HepG2 (cell line): Measurements from ENCODE around the gene ZBTB8B. TPM values are rescaled to one million over a fixed set of nuclear protein-coding genes. Genes with fewer than 3 reads are reported as not detected.

Source experiments
- polyA plus RNA-seq, 8 experiments: library from polyadenylated mRNA; depleted of rRNA in 3 of 8; stranded (reverse) in 7 of 8; unstranded in 1 of 8; fragments of >200 nt; fragmentation: Illumina TruSeq in 4 of 8; extraction: Trizol in 4 of 8; gene quantifications; 2 replicates each; pipeline versions ENCODE4 v1.2.1 to v1.2.3, GENCODE V29; 2011 to 2016; ENCODE audit warnings: low read depth in 4 of 8, missing spikeins in 1 of 8, mixed read lengths in 1 of 8; ENCODE audit not compliant: insufficient read depth in 1 of 8
- total RNA-seq, 5 experiments: library from RNA; depleted of rRNA; stranded (reverse); fragments of >200 nt; fragmentation: Illumina TruSeq; extraction: Trizol; gene quantifications; 2 replicates each; pipeline ENCODE4 v1.2.3, GENCODE V29; 2016; ENCODE audit warnings: low read depth in 1 of 5

Gene ZBTB8B
- total and polyA plus RNA-seq, 2 of the 13 experiments (the other 11 are each of a cell fraction or from before 2014, with no cell fraction given), result under 0.01 to 0.02 TPM

Other genes starting within 250 kb of the ZBTB8B start
- 4.2 and 9.0 TPM in 2 replicates for gene TMEM234, start 242.7 kb upstream of the ZBTB8B start, total RNA-seq (2016; rRNA removed; fragmentation: Illumina TruSeq; extraction: Trizol)
- 6.1 and 6.8 TPM in 2 replicates for gene TMEM234, start 242.7 kb upstream of the ZBTB8B start, polyA plus RNA-seq (2011; rRNA removed)
- gene EIF3I, start 242.7 kb upstream of the ZBTB8B start, total RNA-seq (2016; rRNA removed; fragmentation: Illumina TruSeq; extraction: Trizol), result 223 and 286 TPM in 2 replicates
- gene EIF3I, start 242.7 kb upstream of the ZBTB8B start, polyA plus RNA-seq (2011; rRNA removed), result 210 and 218 TPM in 2 replicates
- 0.15 and 0.45 TPM in 2 replicates for gene FAM167B, start 217.8 kb upstream of the ZBTB8B start, total RNA-seq (2016; rRNA removed; fragmentation: Illumina TruSeq; extraction: Trizol)
- 0.70 and 1.1 TPM in 2 replicates for gene FAM167B, start 217.8 kb upstream of the ZBTB8B start, polyA plus RNA-seq (2011; rRNA removed)
- 0.83 and 0.93 TPM in 2 replicates for gene LCK, start 213.8 kb upstream of the ZBTB8B start, total RNA-seq (2016; rRNA removed; fragmentation: Illumina TruSeq; extraction: Trizol)
- gene LCK, start 213.8 kb upstream of the ZBTB8B start, polyA plus RNA-seq (2011; rRNA removed), result 1.8 and 3.1 TPM in 2 replicates
- gene HDAC1, start 173.0 kb upstream of the ZBTB8B start, total RNA-seq (2016; rRNA removed; fragmentation: Illumina TruSeq; extraction: Trizol), result 93.5 and 109 TPM in 2 replicates
- 189 and 190 TPM in 2 replicates for gene HDAC1, start 173.0 kb upstream of the ZBTB8B start, polyA plus RNA-seq (2011; rRNA removed)
- 81.9 and 85.1 TPM in 2 replicates for gene MARCKSL1, start 128.8 kb upstream of the ZBTB8B start, total RNA-seq (2016; rRNA removed; fragmentation: Illumina TruSeq; extraction: Trizol)
- 134 and 155 TPM in 2 replicates for gene MARCKSL1, start 128.8 kb upstream of the ZBTB8B start, polyA plus RNA-seq (2011; rRNA removed)
- 0.31 and 3.2 TPM in 2 replicates for gene FAM229A, start 102.6 kb upstream of the ZBTB8B start, total RNA-seq (2016; rRNA removed; fragmentation: Illumina TruSeq; extraction: Trizol)
- 17.6 and 21.8 TPM in 2 replicates for gene FAM229A, start 102.6 kb upstream of the ZBTB8B start, polyA plus RNA-seq (2011; rRNA removed)
- 0.62 and 1.0 TPM in 2 replicates for gene TSSK3, start 102.5 kb upstream of the ZBTB8B start, total RNA-seq (2016; rRNA removed; fragmentation: Illumina TruSeq; extraction: Trizol)
- gene TSSK3, start 102.5 kb upstream of the ZBTB8B start, polyA plus RNA-seq (2011; rRNA removed), result 1.1 and 2.0 TPM in 2 replicates
- 33.2 and 40.3 TPM in 2 replicates for gene BSDC1, start 70.6 kb upstream of the ZBTB8B start, total RNA-seq (2016; rRNA removed; fragmentation: Illumina TruSeq; extraction: Trizol)
- gene BSDC1, start 70.6 kb upstream of the ZBTB8B start, polyA plus RNA-seq (2011; rRNA removed), result 64.2 and 81.8 TPM in 2 replicates
- 3.7 and 4.7 TPM in 2 replicates for gene ZBTB8A, start 74.4 kb downstream of the ZBTB8B start, total RNA-seq (2016; rRNA removed; fragmentation: Illumina TruSeq; extraction: Trizol)
- 0.82 and 1.3 TPM in 2 replicates for gene ZBTB8A, start 74.4 kb downstream of the ZBTB8B start, polyA plus RNA-seq (2011; rRNA removed)
- gene ZBTB8OS, start 185.5 kb downstream of the ZBTB8B start, total RNA-seq (2016; rRNA removed; fragmentation: Illumina TruSeq; extraction: Trizol), result 84.8 and 98.0 TPM in 2 replicates
- gene ZBTB8OS, start 185.5 kb downstream of the ZBTB8B start, polyA plus RNA-seq (2011; rRNA removed), result 43.2 and 57.7 TPM in 2 replicates
- 166 and 305 TPM in 2 replicates for gene RBBP4, start 186.1 kb downstream of the ZBTB8B start, total RNA-seq (2016; rRNA removed; fragmentation: Illumina TruSeq; extraction: Trizol)
- gene RBBP4, start 186.1 kb downstream of the ZBTB8B start, polyA plus RNA-seq (2011; rRNA removed), result 56.3 and 64.4 TPM in 2 replicates
- gene SYNC, start 237.7 kb downstream of the ZBTB8B start, total RNA-seq (2016; rRNA removed; fragmentation: Illumina TruSeq; extraction: Trizol), result 5.4 and 7.2 TPM in 2 replicates
- 2.1 and 2.4 TPM in 2 replicates for gene SYNC, start 237.7 kb downstream of the ZBTB8B start, polyA plus RNA-seq (2011; rRNA removed)